H1 (cell line): ENCODE measurements around the gene IL37.

ENCODE experiments used
- CBX5 ChIP-seq: fragments of 300-800, 300-1000 bp; sonication (generic); IDR thresholded peaks from 2 replicates; pipeline ENCODE4 v1.7.1; 2016; ENCODE audit warnings: antibody characterized with exemption, low read length, low read depth
- CEBPB ChIP-seq: IDR thresholded peaks from 2 replicates; pipeline ENCODE4 v1.6.1; 2012; ENCODE audit warnings: low read depth, low read length
- EZH2 ChIP-seq: fragments of 200-600 bp; sonication (generic); IDR thresholded peaks from 2 replicates; pipeline ENCODE4 v1.7.1; 2012; ENCODE audit warnings: low read depth, mild to moderate bottlenecking, moderate library complexity, low read length, inconsistent platforms; ENCODE audit not compliant: severe bottlenecking
- HDAC2 ChIP-seq, 2 experiments: fragments of 300-600 bp in 1 of 2; sonication (generic) in 1 of 2; IDR thresholded peaks; 2 replicates each; pipeline ENCODE4 v1.6.1; 2011 to 2012; ENCODE audit warnings: low read depth in 2 of 2, low read length in 2 of 2, mild to moderate bottlenecking in 2 of 2, moderate library complexity in 2 of 2, borderline replicate concordance in 1 of 2, inconsistent platforms in 1 of 2
- MAFK ChIP-seq: IDR thresholded peaks from 2 replicates; pipeline ENCODE4 v1.6.1; 2012; ENCODE audit warnings: low read depth, mild to moderate bottlenecking, improper control_type of control experiment, low read length
- NRF1 ChIP-seq: IDR thresholded peaks from 2 replicates; pipeline ENCODE4 v1.6.1; 2011; ENCODE audit warnings: mild to moderate bottlenecking, low read depth, low read length, improper control_type of control experiment
- PHF8 ChIP-seq: fragments of 200-600 bp; sonication (generic); conservative IDR thresholded peaks from 2 replicates; pipeline ENCODE4 v1.7.1; 2012; ENCODE audit warnings: low read depth, mild to moderate bottlenecking, inconsistent platforms, low read length, moderate library complexity
- POLR2AphosphoS5 ChIP-seq: IDR thresholded peaks from 2 replicates; pipeline ENCODE4 v1.6.1; 2011; ENCODE audit warnings: low read depth, low read length
- RAD21 ChIP-seq, 2 experiments: IDR thresholded peaks in 1 of 2; conservative IDR thresholded peaks in 1 of 2; 2 replicates each; pipeline ENCODE4 v1.6.1; 2011; ENCODE audit warnings: low read depth in 2 of 2, low read length in 2 of 2, improper control_type of control experiment in 1 of 2, inconsistent platforms in 1 of 2, mild to moderate bottlenecking in 1 of 2, moderate library complexity in 1 of 2
- TAF1 ChIP-seq: IDR thresholded peaks from 2 replicates; pipeline ENCODE4 v1.6.1; 2011; ENCODE audit warnings: mild to moderate bottlenecking, low read depth, low read length
- TEAD4 ChIP-seq: IDR thresholded peaks from 2 replicates; pipeline ENCODE4 v1.6.1; 2012; ENCODE audit warnings: low read depth, low read length, inconsistent platforms, mixed read lengths
- TF ChIP-seq, protein P1 (sequence below), 3 experiments: IDR thresholded peaks; 1 replicate in 2 of 3; 2 replicates in 1 of 3; pipeline versions ENCODE4 v1.5.1 to v1.6.1; 2011; ENCODE audit warnings: low read length in 3 of 3, mild to moderate bottlenecking in 3 of 3, inconsistent platforms in 2 of 3, low read depth in 1 of 3, moderate library complexity in 1 of 3; ENCODE audit not compliant: insufficient read depth in 1 of 3; ENCODE audit errors: control extremely low read depth in 1 of 3
- TF ChIP-seq, protein P2 (sequence below): IDR thresholded peaks from 2 replicates; pipeline ENCODE4 v1.6.1; 2012; ENCODE audit warnings: inconsistent platforms
- TF ChIP-seq, protein P3 (sequence below): IDR thresholded peaks from 2 replicates; pipeline ENCODE4 v1.6.1; 2012; ENCODE audit warnings: low read length, inconsistent platforms

DNA sequence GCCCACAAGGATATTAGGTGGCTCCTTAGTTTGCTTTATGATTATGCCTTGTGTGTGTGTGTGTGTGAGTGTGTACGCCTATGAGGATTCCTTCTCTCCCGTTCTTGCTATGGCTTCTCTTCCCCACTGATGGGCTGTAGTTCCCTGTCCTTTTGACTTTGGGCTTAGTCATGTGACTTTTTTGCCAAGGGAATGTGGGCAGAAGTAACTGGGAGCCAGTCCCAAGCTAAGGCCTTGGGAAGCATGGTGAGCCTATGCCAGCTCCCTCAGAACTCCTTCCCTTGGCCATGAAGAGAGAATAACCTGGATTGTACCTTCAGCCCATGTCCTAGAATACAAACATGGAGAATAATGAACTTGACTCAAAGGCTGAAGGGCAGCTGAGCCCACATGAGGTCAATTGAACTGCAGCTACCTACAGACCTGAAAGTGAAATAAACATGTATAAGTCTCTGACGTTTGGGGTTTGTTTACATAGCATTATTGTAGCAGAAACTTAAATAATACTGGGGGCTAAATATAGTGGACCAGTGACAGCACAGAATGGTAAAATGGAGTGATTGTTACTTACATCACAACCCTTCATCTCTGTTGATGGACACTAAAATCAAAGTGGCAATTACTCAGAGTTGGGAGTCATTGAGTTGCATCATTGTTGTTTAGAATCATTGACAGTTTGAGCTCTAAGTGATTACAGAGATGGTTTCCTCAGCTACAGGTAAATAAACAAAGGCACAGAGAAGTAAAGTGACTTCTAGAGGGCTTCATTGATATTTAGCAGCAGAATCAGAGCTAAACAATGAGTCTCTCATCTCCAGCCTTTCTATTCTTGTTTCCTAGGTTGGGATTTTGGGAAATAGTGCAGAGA is 51.6 kb downstream of the IL37 start:
- TF ChIP-seq, protein P1, sequence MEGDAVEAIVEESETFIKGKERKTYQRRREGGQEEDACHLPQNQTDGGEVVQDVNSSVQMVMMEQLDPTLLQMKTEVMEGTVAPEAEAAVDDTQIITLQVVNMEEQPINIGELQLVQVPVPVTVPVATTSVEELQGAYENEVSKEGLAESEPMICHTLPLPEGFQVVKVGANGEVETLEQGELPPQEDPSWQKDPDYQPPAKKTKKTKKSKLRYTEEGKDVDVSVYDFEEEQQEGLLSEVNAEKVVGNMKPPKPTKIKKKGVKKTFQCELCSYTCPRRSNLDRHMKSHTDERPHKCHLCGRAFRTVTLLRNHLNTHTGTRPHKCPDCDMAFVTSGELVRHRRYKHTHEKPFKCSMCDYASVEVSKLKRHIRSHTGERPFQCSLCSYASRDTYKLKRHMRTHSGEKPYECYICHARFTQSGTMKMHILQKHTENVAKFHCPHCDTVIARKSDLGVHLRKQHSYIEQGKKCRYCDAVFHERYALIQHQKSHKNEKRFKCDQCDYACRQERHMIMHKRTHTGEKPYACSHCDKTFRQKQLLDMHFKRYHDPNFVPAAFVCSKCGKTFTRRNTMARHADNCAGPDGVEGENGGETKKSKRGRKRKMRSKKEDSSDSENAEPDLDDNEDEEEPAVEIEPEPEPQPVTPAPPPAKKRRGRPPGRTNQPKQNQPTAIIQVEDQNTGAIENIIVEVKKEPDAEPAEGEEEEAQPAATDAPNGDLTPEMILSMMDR (IDR thresholded peaks at IDR 0.05; ENCODE audit: control extremely low read depth in 1 of 3, insufficient read depth in 1 of 3, low read depth in 1 of 3, low read length in 3 of 3) = no peak
- no peak for TF ChIP-seq NRF1
- no peak for TF ChIP-seq PHF8
- no peak for TF ChIP-seq TEAD4
- no peak for TF ChIP-seq TAF1
- TF ChIP-seq POLR2AphosphoS5 = no peak
- TF ChIP-seq RAD21 (IDR thresholded peaks at IDR 0.05 in 1 of 2, conservative IDR thresholded peaks at IDR 0.05 in 1 of 2; ENCODE audit: low read depth in 2 of 2, low read length in 2 of 2) = no peak
- no peak for TF ChIP-seq EZH2
- TF ChIP-seq CBX5 = no peak
- TF ChIP-seq CEBPB = no peak
- no peak for TF ChIP-seq HDAC2 (IDR thresholded peaks at IDR 0.05; ENCODE audit: borderline replicate concordance in 1 of 2, low read depth in 2 of 2, low read length in 2 of 2)
- TF ChIP-seq, protein P2, sequence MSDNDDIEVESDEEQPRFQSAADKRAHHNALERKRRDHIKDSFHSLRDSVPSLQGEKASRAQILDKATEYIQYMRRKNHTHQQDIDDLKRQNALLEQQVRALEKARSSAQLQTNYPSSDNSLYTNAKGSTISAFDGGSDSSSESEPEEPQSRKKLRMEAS = no peak
- TF ChIP-seq MAFK = no peak
- TF ChIP-seq, protein P3, sequence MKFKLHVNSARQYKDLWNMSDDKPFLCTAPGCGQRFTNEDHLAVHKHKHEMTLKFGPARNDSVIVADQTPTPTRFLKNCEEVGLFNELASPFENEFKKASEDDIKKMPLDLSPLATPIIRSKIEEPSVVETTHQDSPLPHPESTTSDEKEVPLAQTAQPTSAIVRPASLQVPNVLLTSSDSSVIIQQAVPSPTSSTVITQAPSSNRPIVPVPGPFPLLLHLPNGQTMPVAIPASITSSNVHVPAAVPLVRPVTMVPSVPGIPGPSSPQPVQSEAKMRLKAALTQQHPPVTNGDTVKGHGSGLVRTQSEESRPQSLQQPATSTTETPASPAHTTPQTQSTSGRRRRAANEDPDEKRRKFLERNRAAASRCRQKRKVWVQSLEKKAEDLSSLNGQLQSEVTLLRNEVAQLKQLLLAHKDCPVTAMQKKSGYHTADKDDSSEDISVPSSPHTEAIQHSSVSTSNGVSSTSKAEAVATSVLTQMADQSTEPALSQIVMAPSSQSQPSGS = no peak
